CD4-positive, alpha-beta T cell treated with Interleukin-1 beta for 1 hour (primary cell): Measurements from ENCODE around the gene FAM117B.
"Not testable (repeated sequence)": the region's sequence is repeated elsewhere in the genome, so short reads cannot be mapped to it uniquely, and the experiment has no call there.

Source experiments
- DNase-seq, 2 donors: peaks; one replicate each; pipeline ENCODE4 v3.0.0-alpha.2; 2020 to 2022

FAM117B gene

DNA sequence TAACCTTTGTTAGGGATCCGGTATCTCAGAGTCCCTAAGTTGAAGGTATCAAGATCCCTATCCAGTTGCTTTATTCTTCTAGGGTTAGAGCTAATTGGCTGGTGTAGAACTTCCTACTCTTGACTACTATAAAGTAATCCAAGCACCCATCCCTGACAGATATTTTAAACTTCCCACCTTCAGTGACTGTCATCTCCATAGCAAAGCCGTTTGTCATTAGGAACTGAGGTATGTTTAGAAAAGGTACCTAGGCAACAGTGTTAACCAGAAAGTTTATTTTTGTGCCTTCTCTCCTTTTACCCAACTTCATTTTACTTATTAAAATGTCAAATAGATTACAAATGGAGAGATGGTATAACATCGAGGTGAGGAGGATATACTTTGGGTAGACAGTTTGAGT lies 4.5 kb downstream of the FAM117B start:
- DNase-seq: peak in 1 of 2 donors; percentile 49

GRCh38 chr2:202642567-202642966 lies 7.8 kb downstream of the FAM117B start:
- DNase-seq: no peak

DNA sequence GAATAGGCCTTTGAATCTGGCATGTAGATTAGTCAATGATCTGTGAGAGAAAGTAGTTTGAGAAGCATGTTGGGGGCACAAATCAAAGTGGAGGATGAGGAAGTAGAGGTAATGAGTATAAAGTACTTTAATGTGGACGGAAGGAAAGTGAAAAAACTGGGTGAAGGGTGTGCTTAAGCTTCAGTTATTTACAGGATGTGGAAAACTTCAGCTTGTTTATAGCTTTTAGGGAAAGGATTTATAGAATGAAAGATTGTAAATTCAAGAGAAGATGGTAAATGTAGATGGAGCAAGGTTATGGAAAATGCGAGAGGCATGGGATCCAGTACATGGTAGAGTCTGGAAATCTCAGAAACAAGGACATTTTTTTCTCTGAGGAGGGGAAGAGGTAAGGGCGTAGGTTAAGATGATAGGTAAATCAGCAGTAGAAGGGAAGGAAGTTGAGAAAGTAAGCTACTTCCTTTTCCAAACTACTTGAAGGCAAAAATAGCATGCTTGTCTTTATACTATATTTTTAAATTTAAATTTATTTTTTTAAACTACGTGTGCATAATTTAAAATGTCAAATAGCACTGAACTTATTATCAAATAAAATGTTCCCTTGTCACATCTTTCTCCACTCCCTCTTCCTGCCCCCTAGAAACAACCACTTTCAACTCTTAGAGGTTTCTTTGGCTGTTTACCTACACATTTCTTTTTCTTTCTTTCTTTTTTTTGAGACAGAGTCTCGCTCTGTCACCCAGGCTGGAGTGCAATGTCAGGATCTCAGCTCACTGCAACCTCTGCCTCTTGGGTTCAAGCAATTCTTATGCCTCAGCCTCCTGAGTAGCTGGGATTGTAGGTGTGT lies 8.5 kb downstream of the FAM117B start:
- peak in 1 of 2 donors; percentile 49 for DNase-seq

GRCh38 chr2:202652119-202652518 lies 17.4 kb downstream of the FAM117B start:
- DNase-seq: no peak

GRCh38 chr2:202653890-202654289 lies 19.1 kb downstream of the FAM117B start:
- DNase-seq: no peak

- no peak for DNase-seq
Measured at GRCh38 chr2:202657876-202658275, 23.1 kb downstream of the FAM117B start.

DNA sequence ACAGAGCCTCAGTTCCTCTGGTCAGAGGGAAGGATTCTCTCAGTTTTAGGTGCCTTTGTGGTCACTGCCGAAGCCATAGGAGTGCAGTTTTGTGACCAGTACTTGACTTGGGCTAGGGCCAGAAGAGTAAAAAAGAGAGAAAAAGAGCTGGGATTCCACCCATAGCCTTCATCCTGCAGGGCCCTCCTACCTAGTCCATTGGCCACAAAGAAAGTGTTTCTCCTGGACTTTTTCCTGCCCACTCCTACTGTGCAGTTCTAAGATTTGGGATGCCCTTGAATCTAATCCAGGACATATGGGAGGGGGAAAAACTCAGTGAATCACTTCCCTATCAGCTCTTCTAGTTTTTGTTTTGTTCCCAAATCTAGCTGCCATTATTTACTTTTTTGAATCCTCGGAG lies 26.0 kb downstream of the FAM117B start:
- DNase-seq: no peak

GRCh38 chr2:202669841-202670240 lies 35.1 kb downstream of the FAM117B start:
- peak in 1 of 2 donors; percentile 9 for DNase-seq

GRCh38 chr2:202671317-202672035 lies 36.7 kb downstream of the FAM117B start:
- DNase-seq: no peak

- not testable (repeated sequence) for DNase-seq
Measured at GRCh38 chr2:202675097-202675496, 40.3 kb downstream of the FAM117B start.

DNA sequence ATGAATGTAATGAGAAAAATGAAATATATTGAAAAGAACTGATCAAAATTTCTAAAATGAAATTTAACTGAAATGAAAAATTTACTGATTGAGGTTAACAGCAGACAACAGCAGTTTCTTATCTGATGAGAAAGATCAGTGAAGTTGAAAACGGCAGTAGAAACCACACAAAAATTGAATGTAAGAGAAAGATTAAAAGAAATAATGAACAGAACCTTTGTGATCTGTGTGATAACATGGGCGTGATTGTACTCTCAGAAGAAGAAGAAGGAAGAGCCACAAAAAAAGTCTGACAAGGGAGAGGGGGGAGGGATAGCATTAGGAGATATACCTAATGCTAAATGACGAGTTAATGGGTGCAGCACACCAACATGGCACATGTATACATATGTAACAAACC lies 45.2 kb downstream of the FAM117B start:
- DNase-seq: no peak

GRCh38 chr2:202680512-202680911 lies 45.7 kb downstream of the FAM117B start:
- DNase-seq: no peak

GRCh38 chr2:202681688-202682205 lies 47.0 kb downstream of the FAM117B start:
- DNase-seq: no peak

GRCh38 chr2:202682274-202682673 lies 47.5 kb downstream of the FAM117B start:
- no peak for DNase-seq

DNA sequence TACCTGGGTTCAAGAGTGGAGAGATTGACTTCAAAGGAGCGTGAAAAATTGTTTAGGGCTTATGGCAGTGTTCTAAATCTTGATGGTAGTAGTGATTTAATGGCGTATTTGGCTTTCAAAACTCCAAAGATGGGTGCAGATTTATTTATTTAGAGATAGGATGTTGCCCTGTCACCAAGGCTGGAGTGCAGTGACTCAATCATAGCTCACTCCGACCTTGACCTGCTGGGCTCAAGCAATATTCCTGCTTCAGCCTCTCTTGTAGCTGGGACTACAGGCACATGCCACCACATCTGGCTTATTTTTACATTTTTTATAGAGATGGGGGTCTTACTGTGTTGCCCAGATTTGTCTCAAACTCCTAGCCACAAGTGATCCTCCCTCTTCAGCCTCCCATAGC lies 52.5 kb downstream of the FAM117B start:
- no peak for DNase-seq

DNA sequence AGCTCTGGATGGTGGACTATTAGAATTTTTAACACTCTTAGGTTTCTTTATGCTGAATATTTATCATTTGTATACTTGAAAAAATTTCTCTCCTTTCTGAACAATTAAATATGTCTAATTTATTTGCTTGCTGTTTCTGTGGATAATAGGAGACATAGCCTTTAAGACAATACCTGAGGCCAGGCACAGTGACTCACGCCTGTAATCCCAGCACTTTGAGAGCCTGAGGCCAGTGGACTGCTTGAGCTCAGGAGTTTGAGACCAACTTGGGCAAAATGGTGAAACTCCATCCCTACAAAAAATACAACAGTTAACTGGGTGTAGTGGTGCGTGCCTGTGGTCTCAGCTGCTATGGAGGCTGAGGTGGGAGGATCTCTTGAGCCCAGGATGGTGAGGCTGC lies 54.7 kb downstream of the FAM117B start:
- no peak for DNase-seq

DNA sequence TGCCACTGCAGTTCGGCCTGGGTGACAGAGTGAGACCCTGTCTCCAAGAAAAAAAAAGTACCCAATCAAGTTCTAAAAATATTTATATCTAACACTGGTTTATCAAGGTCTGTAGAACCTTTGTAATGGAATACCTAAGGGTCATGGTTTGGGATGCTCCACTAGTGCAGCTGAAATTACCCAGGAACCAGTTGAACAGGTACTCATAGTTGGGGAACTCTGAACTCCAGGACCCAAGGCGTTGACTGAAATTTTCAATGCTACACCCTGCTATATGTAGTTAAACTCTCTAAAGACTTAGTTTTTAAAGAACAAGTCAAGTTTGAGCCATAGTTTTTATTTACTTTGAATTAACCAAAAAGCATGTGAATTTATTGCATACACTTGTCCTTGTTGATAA lies 55.1 kb downstream of the FAM117B start:
- no peak for DNase-seq

- no peak for DNase-seq
Measured at GRCh38 chr2:202690321-202690900, 55.6 kb downstream of the FAM117B start.

DNA sequence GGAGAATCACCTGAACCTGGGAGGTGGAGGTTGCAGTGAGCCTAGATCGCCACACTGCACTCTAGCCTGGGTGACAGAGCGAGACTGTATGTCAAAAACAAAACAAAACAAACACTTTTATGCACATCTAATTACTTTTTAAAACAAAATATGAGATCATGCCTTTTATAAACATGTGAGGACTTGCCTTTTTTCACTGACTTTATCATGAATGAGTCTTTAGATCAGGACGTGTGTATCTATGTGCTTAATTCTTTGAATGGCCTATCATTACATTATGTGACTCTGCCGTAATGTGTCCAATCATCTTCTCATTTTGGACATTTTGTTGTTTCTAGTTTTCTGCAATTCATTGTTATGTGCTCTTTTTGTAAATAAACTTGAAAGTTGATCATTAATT lies 58.7 kb downstream of the FAM117B start:
- DNase-seq: no peak

GRCh38 chr2:202695166-202695565 lies 60.4 kb downstream of the FAM117B start:
- DNase-seq: no peak

GRCh38 chr2:202700075-202700901 lies 65.5 kb downstream of the FAM117B start:
- DNase-seq: no peak

DNA sequence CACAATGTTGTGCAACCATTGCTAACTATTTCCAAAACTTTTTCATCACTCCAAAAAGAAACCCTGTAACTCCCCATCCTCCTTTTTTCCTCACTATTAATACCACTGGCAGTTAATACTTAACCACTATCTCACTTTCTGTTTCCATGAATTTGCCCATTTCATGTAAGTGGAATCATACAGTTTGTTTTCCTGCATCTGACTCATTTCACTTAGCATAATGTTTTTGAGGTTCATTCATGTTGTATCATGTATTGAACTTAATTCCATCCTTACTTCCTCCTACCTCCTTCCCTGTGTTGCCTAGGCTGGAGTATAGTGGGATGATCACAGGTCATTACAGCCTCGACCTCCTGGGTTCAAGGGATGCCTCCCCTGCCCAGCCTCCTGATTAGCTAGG lies 68.3 kb downstream of the FAM117B start:
- no peak for DNase-seq

DNA sequence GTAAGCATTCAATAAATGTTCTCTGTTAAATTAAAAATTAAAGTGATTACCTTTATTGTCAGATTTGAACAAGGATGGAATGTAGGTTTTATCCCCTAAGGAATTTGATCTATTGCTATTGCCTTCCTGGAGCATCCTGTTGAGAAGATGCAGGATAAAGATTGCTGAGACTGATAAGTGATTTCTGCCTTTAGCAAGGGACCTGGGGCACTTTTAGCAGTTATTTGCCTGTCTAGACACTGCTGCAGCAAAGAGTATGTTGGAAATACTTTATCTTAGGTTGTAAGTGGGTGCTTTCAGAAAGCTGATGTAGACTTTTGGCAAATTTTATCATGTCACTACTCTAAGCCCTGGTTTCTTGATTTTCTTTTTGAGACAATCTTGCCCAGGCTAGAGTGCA lies 69.5 kb downstream of the FAM117B start:
- DNase-seq: no peak
